ENCODE data around the gene STAMBP. TPM values are rescaled to one million over a fixed set of nuclear protein-coding genes. Genes with fewer than 3 reads are reported as not detected.

The STAMBP gene
- total and polyA plus RNA-seq, 2 of the 13 experiments (the other 11 are each of a cell fraction or from before 2014, with no cell fraction given) = 49.6 to 53.2 TPM

DNA sequence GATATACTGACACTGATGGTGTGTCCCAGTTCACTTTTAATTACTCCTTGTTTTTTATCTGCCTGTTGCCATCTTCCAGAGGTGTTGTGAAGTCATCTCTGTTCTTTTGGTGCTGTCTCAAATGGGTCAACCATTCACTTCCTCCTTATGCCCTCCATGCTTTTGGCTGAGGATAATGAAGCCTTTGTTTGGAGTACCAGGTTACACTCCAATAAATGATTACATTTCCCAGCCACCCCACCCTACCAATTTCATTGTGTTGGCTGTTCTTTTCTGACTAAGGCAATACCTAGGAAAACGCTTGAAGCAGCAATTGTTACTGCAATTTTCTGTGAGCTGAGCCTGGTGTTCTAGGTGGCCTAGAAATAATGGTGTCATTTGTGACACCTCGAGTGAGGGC is 34.2 kb downstream of the STAMBP start:
- CTCF ChIA-PET (ENCODE audit: low intra/inter-chr PET ratio, low total read pairs) = no interaction called here
- H3K4me3 ChIP-seq (replicated peaks in 1 of 3; ENCODE audit: insufficient read depth in 1 of 3, low read depth in 2 of 3, low read length in 3 of 3) = no peak overlapping the region

DNA sequence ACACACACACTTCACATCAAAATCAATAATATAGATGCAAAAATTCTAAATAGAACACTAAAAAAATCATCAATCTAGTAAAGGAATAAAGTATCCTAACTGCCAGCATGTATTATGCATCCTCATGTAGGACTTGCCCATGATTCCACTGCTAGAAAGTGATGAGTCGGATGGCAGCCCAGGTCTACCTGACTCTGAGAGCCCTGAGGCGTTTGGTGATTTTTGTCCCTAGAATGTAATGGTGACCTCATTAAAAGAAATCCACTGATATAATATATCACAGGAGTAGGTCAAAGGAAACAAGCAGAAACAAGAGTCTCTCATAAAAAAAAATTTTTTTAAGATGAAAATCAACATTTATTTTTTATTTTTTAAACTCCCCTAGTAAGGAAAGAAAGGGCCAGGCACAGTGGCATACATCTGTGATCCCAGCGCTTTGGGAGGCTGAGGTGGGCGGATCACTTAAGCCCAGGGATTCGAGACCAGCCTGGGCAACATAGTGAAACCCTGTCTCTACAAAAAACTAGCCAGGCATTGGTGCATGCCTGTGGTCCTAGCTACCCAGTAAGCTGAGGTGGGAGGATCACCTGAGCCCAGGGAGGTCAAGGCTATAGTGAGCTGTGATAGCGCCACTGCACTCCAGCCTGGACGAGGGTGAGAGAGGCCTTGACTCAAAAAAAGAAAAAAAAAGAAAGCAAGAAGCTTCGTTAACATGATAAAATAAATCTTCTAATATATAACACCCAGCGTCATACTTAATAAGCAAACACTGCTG is 39.6 kb downstream of the STAMBP start:
- Histone ChIP-seq H3K27ac (ENCODE audit: extremely low read length, insufficient read depth, low read length) (no peak overlapping the region), H3K27me3 (ENCODE audit: control insufficient read depth in 1 of 2, insufficient read depth in 2 of 2, low read length in 2 of 2) (no peaks in the 10 kb centered on the region), H3K4me3 (replicated peaks in 1 of 3; ENCODE audit: insufficient read depth in 1 of 3, low read depth in 2 of 3, low read length in 3 of 3) (no peak overlapping the region), H2AFZ (ENCODE audit: low read length) (no peak overlapping the region), H3K9ac (ENCODE audit: insufficient read depth, low read depth, low read length) (no peak overlapping the region), H3K4me2 (ENCODE audit: low read depth, low read length) (no peak overlapping the region), H4K20me1 (ENCODE audit: insufficient read depth, low read length) (no peaks in the 10 kb centered on the region), H3K4me1 (ENCODE audit: insufficient read depth, low read length) (no peaks in the 10 kb centered on the region), H3K79me2 (ENCODE audit: insufficient read depth, low read length) (no peaks in the 10 kb centered on the region), H3K36me3 (replicated peaks in 1 of 2; ENCODE audit: control insufficient read depth in 1 of 2, insufficient read depth in 2 of 2, low read length in 2 of 2) (peaks cover 4 to 16% of the 10 kb centered on the region in 2 experiments), H3K9me3 (ENCODE audit: low read length) (no peaks in the 10 kb centered on the region)
- 79% methylated on average over 9 of the region's 9 CpGs for WGBS (ENCODE audit: low lambda C conversion rate)
- FAIRE-seq = no peak
- no peak for DNase-seq (ENCODE audit: low spot score)
- ChIA-PET CTCF (ENCODE audit: low intra/inter-chr PET ratio, low total read pairs) (no interaction called here), POLR2A (interaction anchor here (1.1 kb wide), 1 partner anchor 26 kb away, joined by 3 read pairs; no protein-coding TSS in a partner anchor)
- no TSS peak for BruUV-seq (replicated peaks)
- intact Hi-C loops (cut with micrococcal nuclease; ENCODE audit: unreplicated experiment) = no loop called here
- in situ Hi-C loops (cut with HindIII; ENCODE audit: extremely low pct_ligation_motif_present, low pct_unique_long_range_greater_than_20kb) = no loop called here
- ATAC-seq = peak; percentile 78
- peak; percentile 31; the same call in 1 of the 2 replicates for TF ChIP-seq ZNF121 (CRISPR knock-in tag; IDR thresholded peaks at IDR 0.05)
- peak in 1 of 2 experiments; percentile 29; a peak in 1 of 4 replicates for TF ChIP-seq MAFK (conservative IDR thresholded peaks at IDR 0.05 in 1 of 2, IDR thresholded peaks at IDR 0.05 in 1 of 2; ENCODE audit: low read length in 2 of 2)
- no peak for TF ChIP-seq MAZ (IDR thresholded peaks at IDR 0.05; ENCODE audit: borderline replicate concordance, low read depth, low read length)
- no peak for TF ChIP-seq MAZ (CRISPR knock-in tag; IDR thresholded peaks at IDR 0.05; ENCODE audit: low read depth)
- TF ChIP-seq, protein P1, sequence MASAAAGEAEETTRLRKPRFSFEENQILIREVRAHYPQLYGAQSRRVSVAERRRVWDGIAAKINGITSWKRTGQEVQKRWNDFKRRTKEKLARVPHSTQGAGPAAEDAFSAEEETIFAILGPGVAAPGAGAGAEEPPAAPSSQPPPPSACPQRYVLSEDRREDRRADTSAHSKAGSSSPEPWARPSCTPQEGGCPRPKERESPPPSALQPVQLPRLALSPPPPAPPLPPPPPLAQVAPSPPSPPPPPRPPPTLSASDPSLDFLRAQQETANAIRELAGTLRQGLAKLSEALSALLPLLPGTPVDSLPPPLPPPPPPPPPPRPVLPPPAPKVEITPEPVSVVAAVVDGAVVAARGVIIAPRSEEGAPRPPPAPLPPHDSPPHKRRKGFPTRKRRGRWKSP (CRISPR knock-in tag; IDR thresholded peaks at IDR 0.05) = no peak
- TF ChIP-seq ZMYM4 (CRISPR knock-in tag; IDR thresholded peaks at IDR 0.05) = peak; percentile 54; the same call in 1 of the 2 replicates
- TF ChIP-seq, protein P2, sequence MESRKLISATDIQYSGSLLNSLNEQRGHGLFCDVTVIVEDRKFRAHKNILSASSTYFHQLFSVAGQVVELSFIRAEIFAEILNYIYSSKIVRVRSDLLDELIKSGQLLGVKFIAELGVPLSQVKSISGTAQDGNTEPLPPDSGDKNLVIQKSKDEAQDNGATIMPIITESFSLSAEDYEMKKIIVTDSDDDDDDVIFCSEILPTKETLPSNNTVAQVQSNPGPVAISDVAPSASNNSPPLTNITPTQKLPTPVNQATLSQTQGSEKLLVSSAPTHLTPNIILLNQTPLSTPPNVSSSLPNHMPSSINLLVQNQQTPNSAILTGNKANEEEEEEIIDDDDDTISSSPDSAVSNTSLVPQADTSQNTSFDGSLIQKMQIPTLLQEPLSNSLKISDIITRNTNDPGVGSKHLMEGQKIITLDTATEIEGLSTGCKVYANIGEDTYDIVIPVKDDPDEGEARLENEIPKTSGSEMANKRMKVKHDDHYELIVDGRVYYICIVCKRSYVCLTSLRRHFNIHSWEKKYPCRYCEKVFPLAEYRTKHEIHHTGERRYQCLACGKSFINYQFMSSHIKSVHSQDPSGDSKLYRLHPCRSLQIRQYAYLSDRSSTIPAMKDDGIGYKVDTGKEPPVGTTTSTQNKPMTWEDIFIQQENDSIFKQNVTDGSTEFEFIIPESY (CRISPR knock-in tag; IDR thresholded peaks at IDR 0.05) = peak; percentile 59; the same call in 1 of the 2 replicates
- TF ChIP-seq NR2F6 (IDR thresholded peaks at IDR 0.05) = 0 out of 2 replicates have a peak, but pooled peaks have one; percentile 21
- peak; percentile 65; the same call in 1 of the 2 replicates for TF ChIP-seq NR2F6 (CRISPR knock-in tag; IDR thresholded peaks at IDR 0.05)

More for the DNA sequence above, 34.2 kb downstream of the STAMBP start:
- H3K36me3 ChIP-seq (replicated peaks in 1 of 2; ENCODE audit: control insufficient read depth in 1 of 2, insufficient read depth in 2 of 2, low read length in 2 of 2) = peaks cover 10 to 47% of the 10 kb centered on the region in 2 experiments
- H3K9me3 ChIP-seq (ENCODE audit: low read length) = no peaks in the 10 kb centered on the region
- in situ Hi-C loops (cut with HindIII; ENCODE audit: extremely low pct_ligation_motif_present, low pct_unique_long_range_greater_than_20kb) (no loop called here), intact Hi-C loops (cut with micrococcal nuclease; ENCODE audit: unreplicated experiment) (no loop called here)
- no peaks in the 10 kb centered on the region for H3K79me2 ChIP-seq (ENCODE audit: insufficient read depth, low read length)
- DNase-seq (ENCODE audit: low spot score) (no peak), FAIRE-seq (no peak), ATAC-seq (no peak)
- BruUV-seq (replicated peaks) = no TSS peak
- no peaks in the 10 kb centered on the region for H4K20me1 ChIP-seq (ENCODE audit: insufficient read depth, low read length)
- no peak overlapping the region for H3K27ac ChIP-seq (ENCODE audit: extremely low read length, insufficient read depth, low read length)
- POLR2A ChIA-PET = interaction anchor here (1.1 kb wide), 1 partner anchor 34 kb away, joined by 4 read pairs; the partner anchor contains the start of gene STAMBP
- H3K4me2 ChIP-seq (ENCODE audit: low read depth, low read length) = no peak overlapping the region
- H3K4me1 ChIP-seq (ENCODE audit: insufficient read depth, low read length) = no peaks in the 10 kb centered on the region
- 95% methylated on average over 2 of the region's 2 CpGs for whole genome bisulfite sequencing (ENCODE audit: low lambda C conversion rate)
- H3K9ac ChIP-seq (ENCODE audit: insufficient read depth, low read depth, low read length) = no peak overlapping the region
- H3K27me3 ChIP-seq (ENCODE audit: control insufficient read depth in 1 of 2, insufficient read depth in 2 of 2, low read length in 2 of 2) = no peaks in the 10 kb centered on the region
- H2AFZ ChIP-seq (ENCODE audit: low read length) = no peak overlapping the region
- TF ChIP-seq RAD21 (CRISPR knock-in tag; IDR thresholded peaks at IDR 0.05) = no peak
- no peak for TF ChIP-seq DPF2 (CRISPR knock-in tag; IDR thresholded peaks at IDR 0.05; ENCODE audit: borderline replicate concordance, low read depth)
- TF ChIP-seq SRY (CRISPR knock-in tag; IDR thresholded peaks at IDR 0.05) = no peak
- no peak for TF ChIP-seq STAG1 (CRISPR knock-in tag; IDR thresholded peaks at IDR 0.05)
- TF ChIP-seq TEAD2 (CRISPR knock-in tag; IDR thresholded peaks at IDR 0.05) = no peak
- no peak for TF ChIP-seq ZNF550 (CRISPR knock-in tag; IDR thresholded peaks at IDR 0.05; ENCODE audit: borderline replicate concordance)
- TF ChIP-seq, protein P3, sequence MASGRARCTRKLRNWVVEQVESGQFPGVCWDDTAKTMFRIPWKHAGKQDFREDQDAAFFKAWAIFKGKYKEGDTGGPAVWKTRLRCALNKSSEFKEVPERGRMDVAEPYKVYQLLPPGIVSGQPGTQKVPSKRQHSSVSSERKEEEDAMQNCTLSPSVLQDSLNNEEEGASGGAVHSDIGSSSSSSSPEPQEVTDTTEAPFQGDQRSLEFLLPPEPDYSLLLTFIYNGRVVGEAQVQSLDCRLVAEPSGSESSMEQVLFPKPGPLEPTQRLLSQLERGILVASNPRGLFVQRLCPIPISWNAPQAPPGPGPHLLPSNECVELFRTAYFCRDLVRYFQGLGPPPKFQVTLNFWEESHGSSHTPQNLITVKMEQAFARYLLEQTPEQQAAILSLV (CRISPR knock-in tag; IDR thresholded peaks at IDR 0.05; ENCODE audit: borderline replicate concordance) = no peak
- TF ChIP-seq GATAD1 (CRISPR knock-in tag; IDR thresholded peaks at IDR 0.05) = no peak
- no peak for TF ChIP-seq IRX3 (CRISPR knock-in tag; IDR thresholded peaks at IDR 0.05; ENCODE audit: borderline replicate concordance, low read depth)
- TF ChIP-seq ZNF350 (CRISPR knock-in tag; IDR thresholded peaks at IDR 0.05; ENCODE audit: borderline replicate concordance, low read depth) = no peak
